AG20443 (cell line): ENCODE data around the gene CHI3L1.

ENCODE experiments used
- DNase-seq: peaks from one replicate; pipeline ENCODE4 v3.0.0; 2012; ENCODE audit warnings: low spot score, mixed read lengths

Gene CHI3L1

GRCh38 chr1:203131548-203132200 lies 54.8 kb downstream of the CHI3L1 start:
- DNase-seq = no peak

GRCh38 chr1:203130358-203130985 lies 56.0 kb downstream of the CHI3L1 start:
- DNase-seq = no peak

- no peak for DNase-seq
Measured at GRCh38 chr1:203129501-203130231, 56.8 kb downstream of the CHI3L1 start.
